ENCODE results near the gene TMEM181. TPM values are rescaled to one million over a fixed set of nuclear protein-coding genes. Genes with fewer than 3 reads are reported as not detected.
"Not testable (repeated sequence)": the region's sequence is repeated elsewhere in the genome, so short reads cannot be mapped to it uniquely, and the experiment has no call there.

The TMEM181 gene
- polyA plus RNA-seq, 1 donor from 2014 or later, result 2.2 TPM

DNA sequence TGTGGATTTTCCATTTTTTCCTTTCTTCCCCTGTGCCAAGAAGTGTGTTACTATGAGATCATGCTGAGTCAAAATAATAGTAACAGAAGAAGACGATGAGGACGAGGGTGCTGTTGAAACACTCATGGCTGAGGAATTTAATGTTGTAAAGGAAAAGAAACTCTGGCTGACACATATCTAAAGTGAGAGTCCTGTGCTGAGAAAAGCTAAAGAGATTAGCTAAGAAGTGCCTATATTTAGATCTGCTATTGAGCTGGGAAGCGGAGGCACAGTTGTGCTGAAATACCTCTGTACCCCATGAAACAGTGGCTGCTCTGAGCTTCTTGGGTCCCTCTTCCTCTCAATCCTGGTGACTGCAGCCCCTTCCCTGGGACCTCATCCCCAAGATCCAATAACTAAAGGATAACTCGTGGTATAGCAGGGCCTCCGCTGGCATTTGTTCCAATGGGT lies 88.8 kb downstream of the TMEM181 start:
- peaks cover 12 to 39% (median 35%) of the 10 kb centered on the region in 3 donors for H3K4me1 Mint-ChIP-seq
- H3K4me3 Mint-ChIP-seq, result peak overlapping the region in 3 of 4 donors; percentile 19 to 88 (median 77)
- no peaks in the 10 kb centered on the region for H3K27me3 Mint-ChIP-seq
- peak overlapping the region in 2 of 3 donors; percentile 84 to 92 for H3K27ac Mint-ChIP-seq
- no peaks in the 10 kb centered on the region for H3K9me3 Mint-ChIP-seq
- H3K36me3 Mint-ChIP-seq, result peaks cover 1% of the 10 kb centered on the region

GRCh38 chr6:158649289-158650143 lies 89.6 kb downstream of the TMEM181 start, which contains the start of gene SYTL3:
Gene SYTL3 (plus strand): TSS chr6:158650054. CDS start chr6:158663269, 13,215 bp downstream.
- Mint-ChIP-seq H3K9me3 (no peaks in the 10 kb centered on the region), H3K4me1 (peaks cover 12 to 41% (median 38%) of the 10 kb centered on the region in 3 donors), H3K27ac (peak within 1 kb of the TSS; percentile 84 to 98 (median 92)), H3K4me3 (peak within 1 kb of the TSS; percentile 67 to 93 (median 82)), H3K27me3 (no peaks in the 10 kb centered on the region), H3K36me3 (peaks cover 1% of the 10 kb centered on the region)

GRCh38 chr6:158651981-158652737 lies 92.3 kb downstream of the TMEM181 start:
- H3K27me3 Mint-ChIP-seq, H3K36me3 Mint-ChIP-seq: not testable (repeated sequence)
- H3K27ac Mint-ChIP-seq, result peak overlapping the region in 1 of 3 donors; percentile 27

GRCh38 chr6:158653577-158654354 lies 93.9 kb downstream of the TMEM181 start:
- peak overlapping the region; percentile 70 to 91 (median 88) for H3K27ac Mint-ChIP-seq
- H3K4me1 Mint-ChIP-seq, result peaks cover 14 to 26% (median 24%) of the 10 kb centered on the region in 3 donors
- H3K27me3 Mint-ChIP-seq, result no peaks in the 10 kb centered on the region
- no peaks in the 10 kb centered on the region for H3K9me3 Mint-ChIP-seq
- peaks cover 1% of the 10 kb centered on the region for H3K36me3 Mint-ChIP-seq
- peak overlapping the region; percentile 18 to 76 (median 55) for H3K4me3 Mint-ChIP-seq

More at GRCh38 chr6:158651981-158652737, 92.3 kb downstream of the TMEM181 start:
- Mint-ChIP-seq H3K4me3 (peak overlapping the region in 1 of 4 donors; percentile 20), H3K4me1 (peaks cover 14 to 30% (median 27%) of the 10 kb centered on the region in 3 donors)
- H3K9me3 Mint-ChIP-seq, result not testable (repeated sequence)

DNA sequence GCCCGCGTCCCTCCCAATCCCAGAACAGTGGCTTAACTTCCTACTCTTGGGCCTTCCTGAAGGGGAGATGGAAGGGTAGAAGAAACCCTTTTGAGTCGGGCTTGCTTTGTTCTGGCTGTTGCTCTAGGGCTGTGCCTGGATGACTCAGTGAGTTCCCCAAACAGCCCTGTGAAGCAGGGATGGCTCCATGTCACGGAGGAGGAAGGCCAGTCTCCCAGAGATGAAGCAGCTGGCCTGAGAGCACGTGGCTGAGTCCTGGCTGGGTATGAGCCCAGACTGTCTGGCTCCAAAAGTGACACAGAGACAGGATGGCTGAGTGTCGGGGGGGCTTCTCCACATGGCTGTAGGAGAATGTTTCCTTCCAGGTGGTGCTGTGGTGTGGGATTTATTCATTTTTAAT lies 94.6 kb downstream of the TMEM181 start:
- H3K36me3 Mint-ChIP-seq, result peaks cover 1% of the 10 kb centered on the region
- no peaks in the 10 kb centered on the region for H3K27me3 Mint-ChIP-seq
- H3K9me3 Mint-ChIP-seq, result no peaks in the 10 kb centered on the region
- peak overlapping the region in 2 of 3 donors; percentile 7 to 88 for H3K27ac Mint-ChIP-seq
- H3K4me1 Mint-ChIP-seq, result peaks cover 11 to 19% (median 17%) of the 10 kb centered on the region in 3 donors
- no peak overlapping the region for H3K4me3 Mint-ChIP-seq

DNA sequence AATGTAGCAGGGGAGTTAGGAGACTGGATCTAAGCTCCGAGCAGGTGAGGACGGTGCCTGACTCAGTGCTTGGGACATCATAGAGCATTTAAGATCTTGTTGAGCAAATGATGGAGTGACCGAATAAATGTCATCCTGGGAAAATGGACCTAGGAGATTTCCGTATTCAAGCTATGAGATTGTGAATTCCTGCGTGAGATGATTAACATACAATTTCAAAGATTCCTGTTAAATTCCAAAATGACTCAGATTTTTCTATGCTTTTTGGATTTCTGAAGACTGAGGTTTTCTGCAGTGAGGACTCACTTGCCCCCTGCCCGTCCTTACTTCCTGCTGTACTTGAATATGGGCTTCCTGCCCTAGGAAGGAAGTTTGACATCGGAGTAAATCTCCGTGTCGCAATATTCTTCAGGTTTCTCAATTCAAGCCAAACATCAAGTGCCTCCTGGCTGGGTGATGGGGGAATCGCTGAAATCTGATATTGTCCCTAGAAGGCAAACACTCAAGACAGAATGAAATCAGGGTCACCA lies 95.1 kb downstream of the TMEM181 start:
- H3K36me3 Mint-ChIP-seq, result peaks cover 1% of the 10 kb centered on the region

DNA sequence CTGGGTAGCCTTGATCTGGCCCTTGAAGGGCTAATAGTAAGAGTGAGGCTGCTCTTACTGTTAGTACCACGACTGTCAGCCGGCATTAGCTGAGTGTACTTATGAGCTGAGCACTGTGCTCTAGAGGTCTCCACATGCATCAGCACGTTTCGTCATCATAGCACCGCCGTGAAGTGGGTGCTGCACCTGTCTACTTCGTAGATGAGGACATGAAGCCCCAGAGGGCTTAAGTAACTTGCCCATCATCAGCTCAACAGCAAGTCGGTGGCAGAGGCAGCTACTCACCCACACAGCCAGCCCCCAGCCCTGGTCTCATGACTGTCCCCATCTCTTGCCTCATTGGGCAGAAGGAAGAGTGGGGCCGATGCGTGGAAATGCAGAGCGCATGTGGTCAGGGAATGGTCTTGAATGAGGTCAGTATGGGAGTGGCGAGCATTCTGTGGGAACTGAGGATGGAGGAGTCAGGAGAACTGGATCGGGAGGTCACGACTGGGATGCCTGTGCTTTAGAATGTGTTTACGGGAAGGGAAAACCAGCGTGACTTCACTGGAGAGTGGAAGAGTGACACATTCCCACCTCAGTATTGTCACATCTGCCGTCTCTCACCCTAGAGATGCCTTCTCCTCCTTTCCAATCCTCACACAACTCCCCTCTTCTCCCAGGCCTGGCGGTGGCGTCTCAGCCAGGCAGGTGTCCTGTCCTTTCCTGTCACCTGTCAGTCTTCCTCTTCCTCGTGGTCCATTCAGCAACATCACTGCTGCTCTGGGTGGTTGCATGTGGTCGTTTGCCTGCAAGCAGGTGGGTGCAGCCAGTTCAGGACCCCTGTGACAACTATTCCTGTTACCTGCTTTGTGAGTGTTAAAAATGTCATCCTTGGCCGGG lies 95.9 kb downstream of the TMEM181 start:
- Mint-ChIP-seq H3K4me1 (peaks cover 11 to 17% (median 14%) of the 10 kb centered on the region in 3 donors), H3K27me3 (no peaks in the 10 kb centered on the region), H3K27ac (peak overlapping the region in 2 of 3 donors; percentile 7 to 74), H3K4me3 (peak overlapping the region in 1 of 4 donors; percentile 39), H3K36me3 (peaks cover 1% of the 10 kb centered on the region), H3K9me3 (no peaks in the 10 kb centered on the region)

More for the DNA sequence above, 95.1 kb downstream of the TMEM181 start:
- H3K9me3 Mint-ChIP-seq, result no peaks in the 10 kb centered on the region
- peak overlapping the region in 1 of 4 donors; percentile 39 for H3K4me3 Mint-ChIP-seq
- no peaks in the 10 kb centered on the region for H3K27me3 Mint-ChIP-seq
- peak overlapping the region in 2 of 3 donors; percentile 7 to 74 for H3K27ac Mint-ChIP-seq
- H3K4me1 Mint-ChIP-seq, result peaks cover 6 to 14% (median 12%) of the 10 kb centered on the region in 3 donors

DNA sequence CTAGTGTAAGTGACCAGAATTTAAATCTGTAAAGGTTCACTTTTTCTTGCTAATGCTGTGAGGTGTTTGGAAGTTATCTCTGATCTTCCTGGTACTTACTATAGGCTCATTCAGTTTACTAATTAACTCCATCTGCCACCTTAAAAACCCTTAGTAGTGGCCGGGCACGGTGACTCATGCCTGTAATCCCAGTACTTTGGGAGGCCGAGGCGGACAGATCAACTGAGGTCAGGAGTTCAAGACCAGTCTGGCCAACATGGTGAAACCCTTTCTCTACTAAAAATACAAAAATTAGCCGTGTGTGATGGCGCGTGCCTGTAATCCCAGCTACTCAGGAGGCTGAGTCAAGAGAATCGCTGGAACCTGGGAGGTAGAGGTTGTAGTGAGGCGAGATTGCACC lies 97.1 kb downstream of the TMEM181 start:
- not testable (repeated sequence) for H3K27me3 Mint-ChIP-seq, H3K9me3 Mint-ChIP-seq, H3K4me3 Mint-ChIP-seq, H3K27ac Mint-ChIP-seq, H3K36me3 Mint-ChIP-seq
- H3K4me1 Mint-ChIP-seq, result peaks cover 11 to 17% (median 11%) of the 10 kb centered on the region in 3 donors

GRCh38 chr6:158660333-158660754 lies 100.5 kb downstream of the TMEM181 start:
- H3K27me3 Mint-ChIP-seq, result no peaks in the 10 kb centered on the region
- H3K36me3 Mint-ChIP-seq, result peaks cover 2% of the 10 kb centered on the region
- H3K4me3 Mint-ChIP-seq, result peak overlapping the region in 2 of 4 donors; percentile 43 to 54
- H3K9me3 Mint-ChIP-seq, result no peaks in the 10 kb centered on the region
- peak overlapping the region in 1 of 3 donors; percentile 59 for H3K27ac Mint-ChIP-seq
- peaks cover 4 to 5% (median 5%) of the 10 kb centered on the region in 3 donors for H3K4me1 Mint-ChIP-seq

- no peaks in the 10 kb centered on the region for H3K9me3 Mint-ChIP-seq
- H3K4me1 Mint-ChIP-seq, result peaks cover 4 to 5% (median 5%) of the 10 kb centered on the region in 3 donors
- H3K4me3 Mint-ChIP-seq, result no peak overlapping the region
- no peak overlapping the region for H3K27ac Mint-ChIP-seq
- no peaks in the 10 kb centered on the region for H3K27me3 Mint-ChIP-seq
- H3K36me3 Mint-ChIP-seq, result peaks cover 2% of the 10 kb centered on the region
Observed at GRCh38 chr6:158661156-158661685, 101.3 kb downstream of the TMEM181 start.

DNA sequence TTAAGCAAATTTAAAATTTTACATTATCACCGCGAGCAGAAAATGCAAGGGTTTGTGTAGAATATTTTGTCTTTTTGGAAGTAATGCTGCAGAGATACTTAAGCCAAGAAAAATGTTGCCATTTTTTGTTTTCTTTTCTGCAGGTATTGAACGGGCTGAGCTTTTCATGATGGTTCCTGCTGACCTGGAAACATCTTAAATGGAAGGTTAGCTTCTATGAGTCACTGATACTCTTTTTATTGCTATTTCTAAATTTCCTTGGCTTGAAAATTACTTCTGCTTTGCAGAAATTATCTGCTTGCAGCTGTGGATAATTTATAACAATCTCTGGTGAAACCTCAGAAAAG lies 102.7 kb downstream of the TMEM181 start:
- Mint-ChIP-seq H3K27me3 (no peaks in the 10 kb centered on the region), H3K4me3 (no peak overlapping the region), H3K36me3 (peaks cover 2% of the 10 kb centered on the region), H3K4me1 (peaks cover 14 to 16% (median 15%) of the 10 kb centered on the region in 3 donors), H3K27ac (no peak overlapping the region), H3K9me3 (no peaks in the 10 kb centered on the region)

- H3K4me1 Mint-ChIP-seq, result peaks cover 16 to 19% (median 18%) of the 10 kb centered on the region in 3 donors
- H3K27me3 Mint-ChIP-seq, result no peaks in the 10 kb centered on the region
- no peak overlapping the region for H3K27ac Mint-ChIP-seq
- no peaks in the 10 kb centered on the region for H3K9me3 Mint-ChIP-seq
- H3K36me3 Mint-ChIP-seq, result peaks cover 2% of the 10 kb centered on the region
- peak overlapping the region in 1 of 4 donors; percentile 5 for H3K4me3 Mint-ChIP-seq
Observed at GRCh38 chr6:158662954-158663624, 103.2 kb downstream of the TMEM181 start.

Measured in IgD-negative memory B cell (primary cell).